ENCODE measurements around the gene STAG1.

GRCh38 chr3:136750209-136750896 lies 1.8 kb downstream of the STAG1 start:
- TF ChIP-seq, protein P1, sequence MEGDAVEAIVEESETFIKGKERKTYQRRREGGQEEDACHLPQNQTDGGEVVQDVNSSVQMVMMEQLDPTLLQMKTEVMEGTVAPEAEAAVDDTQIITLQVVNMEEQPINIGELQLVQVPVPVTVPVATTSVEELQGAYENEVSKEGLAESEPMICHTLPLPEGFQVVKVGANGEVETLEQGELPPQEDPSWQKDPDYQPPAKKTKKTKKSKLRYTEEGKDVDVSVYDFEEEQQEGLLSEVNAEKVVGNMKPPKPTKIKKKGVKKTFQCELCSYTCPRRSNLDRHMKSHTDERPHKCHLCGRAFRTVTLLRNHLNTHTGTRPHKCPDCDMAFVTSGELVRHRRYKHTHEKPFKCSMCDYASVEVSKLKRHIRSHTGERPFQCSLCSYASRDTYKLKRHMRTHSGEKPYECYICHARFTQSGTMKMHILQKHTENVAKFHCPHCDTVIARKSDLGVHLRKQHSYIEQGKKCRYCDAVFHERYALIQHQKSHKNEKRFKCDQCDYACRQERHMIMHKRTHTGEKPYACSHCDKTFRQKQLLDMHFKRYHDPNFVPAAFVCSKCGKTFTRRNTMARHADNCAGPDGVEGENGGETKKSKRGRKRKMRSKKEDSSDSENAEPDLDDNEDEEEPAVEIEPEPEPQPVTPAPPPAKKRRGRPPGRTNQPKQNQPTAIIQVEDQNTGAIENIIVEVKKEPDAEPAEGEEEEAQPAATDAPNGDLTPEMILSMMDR (IDR thresholded peaks at IDR 0.05; ENCODE audit: poor library complexity), result no peak
- no peak for TF ChIP-seq EZH2 (IDR thresholded peaks at IDR 0.05; ENCODE audit: borderline replicate concordance)

Data from hepatocyte (in vitro differentiated cells).